ENCODE results near the gene RNF11.

RNF11 gene

DNA sequence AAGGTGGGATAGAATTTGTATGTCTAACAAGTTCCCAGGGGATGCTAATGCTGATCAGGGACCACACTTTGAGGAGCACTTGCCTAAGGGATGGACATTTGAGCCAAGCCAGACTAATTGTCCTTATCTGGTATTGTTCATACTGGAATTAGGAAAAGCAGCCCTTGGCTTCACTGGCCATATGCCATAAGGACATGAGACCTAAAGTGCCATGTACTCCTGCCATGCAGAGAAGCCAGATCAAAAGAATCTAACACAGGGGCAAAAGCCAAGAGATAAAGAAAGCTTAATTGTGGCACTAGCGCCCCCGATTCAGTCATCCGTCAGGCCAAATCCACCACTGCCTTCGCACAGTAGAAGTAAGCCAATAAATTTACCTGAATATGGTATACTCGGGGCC lies 45.7 kb downstream of the RNF11 start:
- Histone ChIP-seq H3K9ac (ENCODE audit: insufficient read length) (no peak overlapping the region), H3K4me3 (no peak overlapping the region), H3K27ac (no peak overlapping the region), H3K9me3 (ENCODE audit: low read depth, low read length) (no peaks in the 10 kb centered on the region), H3K36me3 (ENCODE audit: insufficient read depth, low read length) (no peaks in the 10 kb centered on the region)
- no peak for TF ChIP-seq POLR2AphosphoS5 (IDR thresholded peaks at IDR 0.05; ENCODE audit: borderline replicate concordance, low read depth, low read length)
- no peak for TF ChIP-seq EZH2 (IDR thresholded peaks at IDR 0.05)
- TF ChIP-seq FOXP2 (optimal IDR thresholded peaks at IDR 0.05; ENCODE audit: control extremely low read depth, extremely low read length, insufficient read depth) = no peak
- no peak for DNase-seq (ENCODE audit: low read depth, low spot score)

GRCh38 chr1:51282605-51283004 lies 46.5 kb downstream of the RNF11 start:
- Histone ChIP-seq H3K27ac (no peak overlapping the region), H3K4me3 (no peak overlapping the region), H3K9me3 (ENCODE audit: low read depth, low read length) (no peaks in the 10 kb centered on the region), H3K9ac (ENCODE audit: insufficient read length) (no peak overlapping the region), H3K36me3 (ENCODE audit: insufficient read depth, low read length) (no peaks in the 10 kb centered on the region)
- TF ChIP-seq POLR2AphosphoS5 (IDR thresholded peaks at IDR 0.05; ENCODE audit: borderline replicate concordance, low read depth, low read length) (no peak), EZH2 (IDR thresholded peaks at IDR 0.05) (no peak), FOXP2 (optimal IDR thresholded peaks at IDR 0.05; ENCODE audit: control extremely low read depth, extremely low read length, insufficient read depth) (no peak)
- DNase-seq (ENCODE audit: low read depth, low spot score) = no peak

DNA sequence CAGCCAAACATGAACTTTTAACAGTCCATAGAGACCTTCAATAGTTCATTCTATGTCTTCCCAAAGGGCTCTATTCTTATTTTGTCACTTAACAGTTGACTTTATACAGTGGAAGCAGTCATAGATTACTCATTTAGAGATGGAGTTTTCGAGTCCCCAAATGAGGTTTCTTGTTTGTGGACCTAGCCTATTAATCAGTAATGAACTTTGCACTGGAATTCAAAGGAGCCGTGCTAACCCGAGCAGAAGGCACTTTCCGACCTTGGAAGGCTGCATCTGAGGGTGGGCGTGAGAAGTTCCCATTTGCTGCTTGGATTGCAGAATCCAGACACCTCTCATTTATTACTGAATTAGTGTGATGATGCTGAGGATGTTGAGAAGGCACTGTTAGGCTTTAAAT lies 47.9 kb downstream of the RNF11 start:
- TF ChIP-seq EZH2 (IDR thresholded peaks at IDR 0.05) (no peak), FOXP2 (optimal IDR thresholded peaks at IDR 0.05; ENCODE audit: control extremely low read depth, extremely low read length, insufficient read depth) (no peak), POLR2AphosphoS5 (IDR thresholded peaks at IDR 0.05; ENCODE audit: borderline replicate concordance, low read depth, low read length) (no peak)
- H3K27ac ChIP-seq = no peak overlapping the region

DNA sequence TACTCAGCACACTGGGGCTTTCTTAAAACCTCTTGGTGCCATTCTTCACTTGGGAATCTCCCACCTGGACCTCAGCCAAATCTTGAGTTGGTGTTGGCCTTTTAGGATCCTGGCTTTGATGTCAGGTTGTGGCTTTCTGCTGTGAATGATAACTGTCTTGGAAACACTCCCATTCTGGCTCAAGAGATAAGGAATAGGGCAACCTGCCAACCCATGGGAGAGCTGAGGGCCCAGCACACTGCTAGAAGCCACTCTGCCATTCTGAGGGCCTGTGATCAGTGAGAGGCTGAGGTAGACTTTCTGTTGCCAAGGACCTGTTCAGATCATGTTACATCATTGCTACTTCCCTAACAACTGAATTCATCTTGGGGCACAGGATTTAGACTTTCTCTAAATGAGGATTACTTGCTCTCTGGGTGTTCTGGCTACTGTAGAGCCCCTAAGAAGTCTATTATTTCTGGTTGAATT lies 48.4 kb downstream of the RNF11 start:
- no peak overlapping the region for H3K27ac ChIP-seq
- H3K36me3 ChIP-seq (ENCODE audit: insufficient read depth, low read length) = no peaks in the 10 kb centered on the region
- H3K9ac ChIP-seq (ENCODE audit: insufficient read length) = no peak overlapping the region
- no peak for TF ChIP-seq FOXP2 (optimal IDR thresholded peaks at IDR 0.05; ENCODE audit: control extremely low read depth, extremely low read length, insufficient read depth)
- no peak for TF ChIP-seq POLR2AphosphoS5 (IDR thresholded peaks at IDR 0.05; ENCODE audit: borderline replicate concordance, low read depth, low read length)
- no peak for TF ChIP-seq EZH2 (IDR thresholded peaks at IDR 0.05)
- H3K4me3 ChIP-seq = no peak overlapping the region
- no peaks in the 10 kb centered on the region for H3K9me3 ChIP-seq (ENCODE audit: low read depth, low read length)
- no peak for DNase-seq (ENCODE audit: low read depth, low spot score)

More for the DNA sequence above, 47.9 kb downstream of the RNF11 start:
- H3K4me3 ChIP-seq = no peak overlapping the region
- no peaks in the 10 kb centered on the region for H3K9me3 ChIP-seq (ENCODE audit: low read depth, low read length)
- H3K9ac ChIP-seq (ENCODE audit: insufficient read length) = no peak overlapping the region
- no peak for DNase-seq (ENCODE audit: low read depth, low spot score)
- H3K36me3 ChIP-seq (ENCODE audit: insufficient read depth, low read length) = no peaks in the 10 kb centered on the region

DNA sequence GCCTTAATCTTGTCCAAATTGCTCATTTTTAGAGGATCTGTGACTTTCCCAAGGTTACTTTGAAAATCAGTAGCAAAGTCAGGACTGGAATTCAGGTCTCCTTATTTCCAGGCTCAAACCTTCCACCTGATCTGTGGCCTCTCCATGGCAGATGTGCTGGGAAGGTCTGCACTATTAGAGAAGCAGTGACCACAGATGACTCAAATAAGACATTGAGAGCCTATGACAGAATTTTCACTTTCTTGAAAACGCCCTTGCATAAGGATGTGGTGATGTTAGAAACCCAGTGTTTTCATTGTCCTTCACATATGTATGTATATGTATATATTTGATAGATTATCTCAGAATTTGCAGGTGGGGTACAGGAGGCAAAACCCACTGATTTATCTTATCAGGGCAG lies 49.0 kb downstream of the RNF11 start:
- Histone ChIP-seq H3K9me3 (ENCODE audit: low read depth, low read length) (no peaks in the 10 kb centered on the region), H3K9ac (ENCODE audit: insufficient read length) (no peak overlapping the region), H3K27ac (no peak overlapping the region), H3K4me3 (no peak overlapping the region), H3K36me3 (ENCODE audit: insufficient read depth, low read length) (no peaks in the 10 kb centered on the region)
- TF ChIP-seq FOXP2 (optimal IDR thresholded peaks at IDR 0.05; ENCODE audit: control extremely low read depth, extremely low read length, insufficient read depth) = no peak
- no peak for TF ChIP-seq EZH2 (IDR thresholded peaks at IDR 0.05)
- no peak for TF ChIP-seq POLR2AphosphoS5 (IDR thresholded peaks at IDR 0.05; ENCODE audit: borderline replicate concordance, low read depth, low read length)
- no peak for DNase-seq (ENCODE audit: low read depth, low spot score)

GRCh38 chr1:51287966-51288365 lies 51.9 kb downstream of the RNF11 start:
- Histone ChIP-seq H3K36me3 (ENCODE audit: insufficient read depth, low read length) (no peaks in the 10 kb centered on the region), H3K4me3 (no peak overlapping the region), H3K9ac (ENCODE audit: insufficient read length) (no peak overlapping the region), H3K27ac (no peak overlapping the region), H3K9me3 (ENCODE audit: low read depth, low read length) (no peaks in the 10 kb centered on the region)
- no peak for DNase-seq (ENCODE audit: low read depth, low spot score)
- no peak for TF ChIP-seq EZH2 (IDR thresholded peaks at IDR 0.05)
- no peak for TF ChIP-seq FOXP2 (optimal IDR thresholded peaks at IDR 0.05; ENCODE audit: control extremely low read depth, extremely low read length, insufficient read depth)
- TF ChIP-seq POLR2AphosphoS5 (IDR thresholded peaks at IDR 0.05; ENCODE audit: borderline replicate concordance, low read depth, low read length) = no peak

DNA sequence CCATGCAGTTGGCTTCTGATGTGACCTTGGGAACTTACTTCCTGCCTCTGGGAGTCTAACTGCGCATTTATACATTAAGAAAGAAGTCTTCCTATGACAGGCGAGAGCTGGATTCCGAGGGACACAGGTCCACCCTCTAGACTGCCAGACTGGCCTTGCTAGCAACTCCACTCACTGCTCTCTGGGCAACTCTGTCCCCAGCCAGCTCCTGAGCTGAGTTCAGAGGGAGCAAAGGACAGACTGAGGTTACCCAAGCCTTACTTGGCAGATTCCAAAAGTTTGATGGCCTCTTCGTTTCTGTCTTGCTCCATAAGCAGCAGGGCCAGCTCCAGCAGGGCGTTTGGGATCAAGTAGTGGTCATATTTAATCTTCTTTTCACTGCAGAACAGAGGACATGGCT lies 52.5 kb downstream of the RNF11 start:
- Histone ChIP-seq H3K9me3 (ENCODE audit: low read depth, low read length) (no peaks in the 10 kb centered on the region), H3K4me3 (no peak overlapping the region), H3K9ac (ENCODE audit: insufficient read length) (no peak overlapping the region), H3K36me3 (ENCODE audit: insufficient read depth, low read length) (no peaks in the 10 kb centered on the region), H3K27ac (no peak overlapping the region)
- TF ChIP-seq FOXP2 (optimal IDR thresholded peaks at IDR 0.05; ENCODE audit: control extremely low read depth, extremely low read length, insufficient read depth) = no peak
- TF ChIP-seq EZH2 (IDR thresholded peaks at IDR 0.05) = no peak
- TF ChIP-seq POLR2AphosphoS5 (IDR thresholded peaks at IDR 0.05; ENCODE audit: borderline replicate concordance, low read depth, low read length) = no peak
- DNase-seq (ENCODE audit: low read depth, low spot score) = no peak

- Histone ChIP-seq H3K9ac (ENCODE audit: insufficient read length) (no peak overlapping the region), H3K27ac (no peak overlapping the region), H3K9me3 (ENCODE audit: low read depth, low read length) (no peaks in the 10 kb centered on the region), H3K4me3 (no peak overlapping the region), H3K36me3 (ENCODE audit: insufficient read depth, low read length) (no peaks in the 10 kb centered on the region)
- no peak for DNase-seq (ENCODE audit: low read depth, low spot score)
- TF ChIP-seq POLR2AphosphoS5 (IDR thresholded peaks at IDR 0.05; ENCODE audit: borderline replicate concordance, low read depth, low read length) (no peak), EZH2 (IDR thresholded peaks at IDR 0.05) (no peak), FOXP2 (optimal IDR thresholded peaks at IDR 0.05; ENCODE audit: control extremely low read depth, extremely low read length, insufficient read depth) (no peak)
These were observed 53.8 kb downstream of the RNF11 start for GRCh38 chr1:51289676-51290488.

All from SK-N-MC (cell line).